ENCODE data around the gene CD151. TPM values are rescaled to one million over a fixed set of nuclear protein-coding genes. Genes with fewer than 3 reads are reported as not detected.

The CD151 gene
- total RNA-seq, 4 donors from 2014 or later, result 277 to 794 (median 465) TPM

DNA sequence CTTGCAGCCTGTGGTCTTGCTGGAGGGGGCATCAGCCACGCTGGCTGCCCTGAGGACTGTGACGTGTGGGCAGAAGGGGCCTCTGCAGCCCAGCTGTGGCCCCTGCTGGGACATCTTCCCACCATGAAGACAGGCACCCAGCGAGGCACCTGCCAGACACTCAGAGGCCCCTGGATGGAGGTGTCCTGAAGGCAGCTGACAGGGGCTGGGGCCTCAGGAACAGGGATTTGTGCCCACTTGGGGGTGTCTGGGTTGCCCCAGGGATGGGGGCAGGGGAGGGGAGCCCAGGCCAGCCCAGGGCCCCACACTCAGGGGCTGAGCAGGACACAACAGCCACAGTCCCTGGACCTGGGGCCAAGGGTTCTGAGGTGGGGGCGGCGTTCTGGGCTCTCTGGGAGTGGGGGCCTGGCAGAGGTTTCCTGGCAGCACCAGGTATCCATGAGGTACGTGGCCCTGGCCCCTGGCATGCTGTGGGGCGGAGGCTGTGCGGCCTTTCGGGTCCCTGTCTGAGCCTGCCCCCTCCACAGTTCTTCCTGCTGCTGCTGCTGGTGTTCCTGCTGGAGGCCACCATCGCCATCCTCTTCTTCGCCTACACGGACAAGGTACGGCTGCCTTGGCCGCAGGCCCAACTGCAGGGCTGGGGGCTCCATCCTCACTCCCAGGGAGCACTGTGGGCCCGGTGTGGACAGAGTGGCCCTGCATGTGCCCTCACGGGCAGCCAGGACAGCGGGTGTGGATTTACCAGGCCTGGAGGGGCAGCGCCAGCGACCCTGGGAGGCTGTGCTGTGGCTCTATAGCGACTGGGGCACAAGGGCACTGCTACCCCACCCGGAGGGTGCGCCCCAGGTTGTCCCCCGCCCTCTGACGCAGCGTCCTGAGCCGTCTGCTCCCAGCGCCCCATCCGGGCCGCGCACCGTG lies 31.4 kb downstream of the CD151 start:
- Histone ChIP-seq H3K4me1 (peaks cover 0 to 35% (median 16%) of the 10 kb centered on the region in 3 donors), H3K4me3 (no peak overlapping the region), H3K9me3 (no peaks in the 10 kb centered on the region), H3K27ac (no peak overlapping the region), H3K36me3 (peaks cover 0 to 79% of the 10 kb centered on the region in 2 donors), H3K27me3 (no peaks in the 10 kb centered on the region)
- WGBS, 2 donors (ENCODE audit: low coverage in 1 of 2), result 92% methylated on average over 11 of the region's 31 CpGs; no CpG with 5 or more reads in 1 of the 2 donors
- no peak for ATAC-seq
- TF ChIP-seq POLR2AphosphoS5 (IDR thresholded peaks at IDR 0.05) (no peak), EP300 (IDR thresholded peaks at IDR 0.05) (no peak), POLR2A (IDR thresholded peaks at IDR 0.05) (no peak)
- TF ChIP-seq, protein P1, sequence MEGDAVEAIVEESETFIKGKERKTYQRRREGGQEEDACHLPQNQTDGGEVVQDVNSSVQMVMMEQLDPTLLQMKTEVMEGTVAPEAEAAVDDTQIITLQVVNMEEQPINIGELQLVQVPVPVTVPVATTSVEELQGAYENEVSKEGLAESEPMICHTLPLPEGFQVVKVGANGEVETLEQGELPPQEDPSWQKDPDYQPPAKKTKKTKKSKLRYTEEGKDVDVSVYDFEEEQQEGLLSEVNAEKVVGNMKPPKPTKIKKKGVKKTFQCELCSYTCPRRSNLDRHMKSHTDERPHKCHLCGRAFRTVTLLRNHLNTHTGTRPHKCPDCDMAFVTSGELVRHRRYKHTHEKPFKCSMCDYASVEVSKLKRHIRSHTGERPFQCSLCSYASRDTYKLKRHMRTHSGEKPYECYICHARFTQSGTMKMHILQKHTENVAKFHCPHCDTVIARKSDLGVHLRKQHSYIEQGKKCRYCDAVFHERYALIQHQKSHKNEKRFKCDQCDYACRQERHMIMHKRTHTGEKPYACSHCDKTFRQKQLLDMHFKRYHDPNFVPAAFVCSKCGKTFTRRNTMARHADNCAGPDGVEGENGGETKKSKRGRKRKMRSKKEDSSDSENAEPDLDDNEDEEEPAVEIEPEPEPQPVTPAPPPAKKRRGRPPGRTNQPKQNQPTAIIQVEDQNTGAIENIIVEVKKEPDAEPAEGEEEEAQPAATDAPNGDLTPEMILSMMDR (IDR thresholded peaks at IDR 0.05), result no peak

DNA sequence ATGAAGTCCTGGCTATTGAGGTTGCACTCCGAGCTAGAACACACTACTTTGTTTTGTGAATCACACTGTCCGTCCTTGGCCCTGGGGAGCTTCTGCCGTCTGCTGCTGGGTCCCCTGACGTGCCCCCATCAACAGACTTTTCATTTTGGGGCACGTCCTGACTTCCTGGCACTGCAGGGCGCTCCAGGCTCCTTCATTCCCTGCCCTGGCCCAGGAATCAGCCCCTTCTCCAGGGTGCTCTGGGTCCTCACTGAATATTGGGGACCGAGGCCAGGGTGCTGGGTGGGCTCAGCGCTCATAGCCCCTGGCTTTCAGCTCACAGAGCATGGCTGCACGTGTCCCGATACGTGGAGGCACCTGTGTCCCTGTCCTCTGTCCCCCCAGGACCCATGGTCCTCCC lies 32.1 kb downstream of the CD151 start:
- no peak overlapping the region for H3K27ac ChIP-seq
- no peak overlapping the region for H3K4me3 ChIP-seq
- 59% methylated on average over 2 of the region's 11 CpGs; no CpG with 5 or more reads in 1 of the 2 donors for WGBS, 2 donors (ENCODE audit: low coverage in 1 of 2)
- no peak for ATAC-seq
- TF ChIP-seq EP300 (IDR thresholded peaks at IDR 0.05), result no peak
- no peak for TF ChIP-seq POLR2A (IDR thresholded peaks at IDR 0.05)
- no peaks in the 10 kb centered on the region for H3K9me3 ChIP-seq
- peaks cover 0 to 27% (median 10%) of the 10 kb centered on the region in 3 donors for H3K4me1 ChIP-seq
- H3K27me3 ChIP-seq, result no peaks in the 10 kb centered on the region
- H3K36me3 ChIP-seq, result peaks cover 0 to 85% of the 10 kb centered on the region in 2 donors

DNA sequence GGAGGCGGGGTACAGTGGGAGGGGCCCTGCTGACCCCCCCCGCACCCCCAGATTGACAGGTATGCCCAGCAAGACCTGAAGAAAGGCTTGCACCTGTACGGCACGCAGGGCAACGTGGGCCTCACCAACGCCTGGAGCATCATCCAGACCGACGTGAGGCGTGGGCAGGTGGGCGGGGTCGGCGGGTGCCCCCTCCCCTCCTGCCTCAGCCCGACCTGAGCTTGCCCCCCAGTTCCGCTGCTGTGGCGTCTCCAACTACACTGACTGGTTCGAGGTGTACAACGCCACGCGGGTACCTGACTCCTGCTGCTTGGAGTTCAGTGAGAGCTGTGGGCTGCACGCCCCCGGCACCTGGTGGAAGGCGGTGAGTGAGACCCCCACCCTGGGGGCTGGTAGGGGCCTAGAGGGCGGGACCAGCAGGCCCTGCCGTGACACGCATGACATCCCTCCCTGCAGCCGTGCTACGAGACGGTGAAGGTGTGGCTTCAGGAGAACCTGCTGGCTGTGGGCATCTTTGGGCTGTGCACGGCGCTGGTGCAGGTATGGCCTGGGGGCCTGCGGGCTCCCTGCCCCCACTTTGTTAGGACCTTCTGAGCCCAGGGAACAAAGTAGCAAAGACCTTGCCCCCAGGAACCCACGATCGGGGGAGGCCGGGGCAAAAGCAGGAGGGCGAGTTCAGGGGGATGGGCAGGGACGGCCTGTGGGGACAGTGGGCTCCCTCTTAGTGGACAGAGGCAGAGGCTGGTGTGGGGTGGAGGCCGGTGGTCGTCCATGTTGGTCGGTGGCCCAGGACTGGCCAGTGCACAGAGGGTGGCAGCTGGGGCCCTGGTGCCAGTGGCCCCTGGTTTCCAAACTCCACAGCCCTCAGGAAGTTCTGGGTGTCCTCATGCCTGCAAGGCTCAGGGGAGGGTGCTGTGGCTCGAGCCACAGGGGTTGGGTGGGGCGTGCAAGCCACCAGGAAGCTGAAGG lies 33.0 kb downstream of the CD151 start:
- Histone ChIP-seq H3K9me3 (no peaks in the 10 kb centered on the region), H3K36me3 (peaks cover 0 to 89% of the 10 kb centered on the region in 2 donors), H3K27me3 (no peaks in the 10 kb centered on the region), H3K27ac (no peak overlapping the region), H3K4me3 (no peak overlapping the region), H3K4me1 (peaks cover 0 to 19% (median 6%) of the 10 kb centered on the region in 3 donors)
- TF ChIP-seq POLR2A (IDR thresholded peaks at IDR 0.05) (no peak), EP300 (IDR thresholded peaks at IDR 0.05) (no peak), POLR2AphosphoS5 (IDR thresholded peaks at IDR 0.05) (no peak)
- TF ChIP-seq, protein P1 (IDR thresholded peaks at IDR 0.05), result no peak
- WGBS, 2 donors (ENCODE audit: low coverage in 1 of 2), result no CpG with 5 or more reads among the region's 41 CpGs
- no peak for ATAC-seq

DNA sequence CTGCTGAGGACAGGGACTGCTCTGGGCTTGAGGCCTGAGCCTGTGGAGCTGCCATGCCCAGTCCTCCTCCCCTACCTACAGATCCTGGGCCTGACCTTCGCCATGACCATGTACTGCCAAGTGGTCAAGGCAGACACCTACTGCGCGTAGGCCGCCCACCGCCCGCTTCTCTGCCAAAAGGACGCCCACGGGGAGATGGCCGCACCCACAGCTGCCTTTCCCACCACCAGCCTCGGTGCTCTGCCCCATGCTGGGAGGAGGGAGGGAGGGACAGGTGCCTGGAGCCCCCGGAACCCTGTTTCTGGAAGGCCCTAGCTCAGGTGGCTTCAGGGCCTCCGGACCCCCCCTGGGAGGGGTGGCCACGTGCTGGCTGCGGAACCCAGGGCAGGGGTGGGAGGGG lies 33.7 kb downstream of the CD151 start:
- WGBS, 2 donors (ENCODE audit: low coverage in 1 of 2), result no CpG with 5 or more reads among the region's 14 CpGs
- Histone ChIP-seq H3K4me3 (no peak overlapping the region), H3K9me3 (no peaks in the 10 kb centered on the region), H3K27me3 (no peaks in the 10 kb centered on the region), H3K4me1 (peaks cover 0 to 12% (median 6%) of the 10 kb centered on the region in 3 donors), H3K36me3 (peaks cover 0 to 84% of the 10 kb centered on the region in 2 donors), H3K27ac (no peak overlapping the region)
- no peak for TF ChIP-seq EP300 (IDR thresholded peaks at IDR 0.05)
- no peak for TF ChIP-seq POLR2A (IDR thresholded peaks at IDR 0.05)
- TF ChIP-seq, protein P1 (IDR thresholded peaks at IDR 0.05), result no peak
- no peak for TF ChIP-seq POLR2AphosphoS5 (IDR thresholded peaks at IDR 0.05)
- no peak for ATAC-seq

DNA sequence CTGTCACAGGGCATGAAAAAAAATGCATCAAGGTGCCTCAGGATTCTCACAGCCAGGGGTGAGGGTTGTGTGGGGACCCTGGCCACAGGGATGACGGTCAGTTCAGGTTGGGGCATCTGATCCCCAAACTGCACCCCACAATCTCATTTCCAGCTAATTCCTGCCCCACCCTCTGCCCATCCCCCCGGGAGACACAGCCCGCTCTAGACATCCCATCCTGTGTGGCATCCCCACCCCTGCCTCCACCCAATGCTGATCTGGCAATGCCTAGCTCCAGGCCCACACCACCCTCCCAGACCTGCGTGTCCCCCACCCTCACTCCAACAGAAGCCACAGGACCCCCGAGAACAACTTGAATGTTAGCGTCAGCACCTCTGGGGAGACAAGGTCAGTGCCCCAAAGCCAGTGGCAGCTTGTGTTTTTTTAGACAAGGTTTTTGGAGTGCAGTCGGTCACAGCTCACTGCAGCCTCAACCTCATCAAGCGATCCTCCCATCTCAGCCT lies 35.2 kb downstream of the CD151 start:
- Histone ChIP-seq H3K27me3 (no peaks in the 10 kb centered on the region), H3K4me1 (no peaks in the 10 kb centered on the region), H3K9me3 (no peaks in the 10 kb centered on the region), H3K27ac (no peak overlapping the region), H3K36me3 (peaks cover 0 to 74% of the 10 kb centered on the region in 2 donors), H3K4me3 (no peak overlapping the region)
- ATAC-seq, result no peak
- whole genome bisulfite sequencing, 2 donors (ENCODE audit: low coverage in 1 of 2), result 83 to 84% methylated on average over 1 to 4 of the region's 8 CpGs
- TF ChIP-seq EP300 (IDR thresholded peaks at IDR 0.05) (no peak), POLR2AphosphoS5 (IDR thresholded peaks at IDR 0.05) (no peak), POLR2A (IDR thresholded peaks at IDR 0.05) (no peak)
- TF ChIP-seq, protein P1 (IDR thresholded peaks at IDR 0.05), result no peak

All from gastroesophageal sphincter (tissue), 4 donors.